NCI-H2227 (cell line): ENCODE measurements around the gene TCF12.
A peak's percentile ranks its signal among the peaks of the same experiment; 100 is the strongest.

Experiments
- DNase-seq: peaks from one replicate; lab custom pipeline; 2025; ENCODE audit not compliant: unreplicated experiment; lab: John Stamatoyannopoulos, UW

Gene TCF12

GRCh38 chr15:57236561-57237300, 318.3 kb downstream of the TCF12 start:
- no peak for DNase-seq

- no peak for DNase-seq
Measured at GRCh38 chr15:57237301-57237642, 318.8 kb downstream of the TCF12 start.

GRCh38 chr15:57237676-57238075, 319.2 kb downstream of the TCF12 start:
- DNase-seq: no peak

- DNase-seq: no peak
Measured at GRCh38 chr15:57245130-57245529, 326.7 kb downstream of the TCF12 start.

GRCh38 chr15:57245714-57246113, 327.3 kb downstream of the TCF12 start:
- DNase-seq: no peak

GRCh38 chr15:57248074-57248473, 329.6 kb downstream of the TCF12 start:
- DNase-seq: no peak

GRCh38 chr15:57251308-57251707, 332.9 kb downstream of the TCF12 start:
- DNase-seq: no peak

GRCh38 chr15:57251941-57252340, 333.5 kb downstream of the TCF12 start:
- DNase-seq: no peak

GRCh38 chr15:57253082-57253481, 334.6 kb downstream of the TCF12 start:
- no peak for DNase-seq

- no peak for DNase-seq
Measured at GRCh38 chr15:57253500-57253899, 335.1 kb downstream of the TCF12 start.

GRCh38 chr15:57255751-57256341, 337.4 kb downstream of the TCF12 start:
- no peak for DNase-seq

- DNase-seq: no peak
Measured at GRCh38 chr15:57256939-57257338, 338.5 kb downstream of the TCF12 start.

- peak; percentile 2 for DNase-seq
Measured at GRCh38 chr15:57259568-57260040, 341.2 kb downstream of the TCF12 start.

- DNase-seq: no peak
Measured at GRCh38 chr15:57263520-57263919, 345.1 kb downstream of the TCF12 start.

GRCh38 chr15:57272771-57273357, 354.4 kb downstream of the TCF12 start:
- no peak for DNase-seq

GRCh38 chr15:57273402-57273801, 355.0 kb downstream of the TCF12 start:
- DNase-seq: no peak

- no peak for DNase-seq
Measured at GRCh38 chr15:57278439-57278838, 360.0 kb downstream of the TCF12 start.

GRCh38 chr15:57280464-57280863, 362.0 kb downstream of the TCF12 start:
- no peak for DNase-seq

- no peak for DNase-seq
Measured at GRCh38 chr15:57281321-57281720, 362.9 kb downstream of the TCF12 start.

- DNase-seq: no peak
Measured at GRCh38 chr15:57282686-57283085, 364.2 kb downstream of the TCF12 start.

- no peak for DNase-seq
Measured at GRCh38 chr15:57283774-57284503, 365.5 kb downstream of the TCF12 start.

- no peak for DNase-seq
Measured at GRCh38 chr15:57284535-57284934, 366.1 kb downstream of the TCF12 start.
